HepG2 (cell line): Measurements from ENCODE around the gene VARS1. TPM values are rescaled to one million over a fixed set of nuclear protein-coding genes. Genes with fewer than 3 reads are reported as not detected.
A peak's percentile ranks its signal among the peaks of the same experiment; 100 is the strongest.

Source experiments
- ATF5 ChIP-seq: sonication (generic); formaldehyde crosslinking; IDR thresholded peaks from 2 replicates; pipeline ENCODE4 v1.4.0; 2020; ENCODE audit warnings: mild to moderate bottlenecking, low read depth, missing genetic modification reagents
- CCDC6 ChIP-seq: sonication (generic); formaldehyde crosslinking; IDR thresholded peaks from 2 replicates; pipeline ENCODE4 v1.8.1; 2022; ENCODE audit warnings: mild to moderate bottlenecking, missing genetic modification reagents, moderate library complexity
- GATAD2A ChIP-seq: IDR thresholded peaks from 2 replicates; pipeline ENCODE4 v1.6.1; 2016
- GPN1 ChIP-seq: sonication (generic); formaldehyde crosslinking; IDR thresholded peaks from 2 replicates; pipeline ENCODE4 v1.5.1; 2020; ENCODE audit warnings: missing genetic modification reagents, borderline replicate concordance
- MED1 ChIP-seq: sonication (generic); formaldehyde crosslinking; IDR thresholded peaks from 2 replicates; pipeline ENCODE4 v1.4.0; 2020; ENCODE audit warnings: missing genetic modification reagents
- RORA ChIP-seq: sonication (generic); formaldehyde crosslinking; IDR thresholded peaks from 2 replicates; pipeline ENCODE4 v1.5.0; 2020; ENCODE audit warnings: mild to moderate bottlenecking, missing genetic modification reagents, moderate library complexity
- SIX1 ChIP-seq: sonication (generic); formaldehyde crosslinking; IDR thresholded peaks from 2 replicates; pipeline ENCODE4 v1.4.0; 2020; ENCODE audit warnings: missing genetic modification reagents, borderline replicate concordance
- SKIL ChIP-seq: sonication (generic); formaldehyde crosslinking; IDR thresholded peaks from 2 replicates; pipeline ENCODE4 v1.8.0; 2022; ENCODE audit warnings: missing genetic modification reagents, mild to moderate bottlenecking, moderate library complexity, borderline replicate concordance
- TBX2 ChIP-seq: sonication (generic); formaldehyde crosslinking; IDR thresholded peaks from 2 replicates; pipeline ENCODE4 v1.5.0; 2020; ENCODE audit warnings: missing genetic modification reagents, mild to moderate bottlenecking, borderline replicate concordance
- TEAD3 ChIP-seq: optimal IDR thresholded peaks from 2 replicates; pipeline ENCODE3; 2016; ENCODE audit warnings: borderline replicate concordance
- U2AF2 ChIP-seq: fragments of 200-400 bp; formaldehyde crosslinking; IDR thresholded peaks from 2 replicates; pipeline ENCODE4 v1.6.1; 2017; ENCODE audit warnings: low read depth, mild to moderate bottlenecking, low read length
- ZBTB20 ChIP-seq: sonication (generic); formaldehyde crosslinking; IDR thresholded peaks from 2 replicates; pipeline ENCODE4 v1.8.1; 2023; ENCODE audit warnings: missing genetic modification reagents, low read depth, mild to moderate bottlenecking, borderline replicate concordance
- ZC3H4 ChIP-seq: sonication (generic); formaldehyde crosslinking; IDR thresholded peaks from 2 replicates; pipeline ENCODE4 v1.4.0; 2020; ENCODE audit warnings: missing genetic modification reagents, borderline replicate concordance
- ZFP36 ChIP-seq: fragments of 150-350 bp; IDR thresholded peaks from 2 replicates; pipeline ENCODE4 v1.6.1; 2018; ENCODE audit warnings: borderline replicate concordance, low read length, low read depth; ENCODE audit not compliant: partially characterized antibody
- ZNF235 ChIP-seq: sonication (generic); formaldehyde crosslinking; IDR thresholded peaks from 2 replicates; pipeline ENCODE4 v1.8.1; 2023; ENCODE audit warnings: mild to moderate bottlenecking, missing genetic modification reagents, borderline replicate concordance
- ZNF264 ChIP-seq: sonication (generic); formaldehyde crosslinking; IDR thresholded peaks from 2 replicates; pipeline ENCODE4 v1.4.0; 2020; ENCODE audit warnings: missing genetic modification reagents
- ZNF350 ChIP-seq: sonication (generic); formaldehyde crosslinking; IDR thresholded peaks from 2 replicates; pipeline ENCODE4 v1.4.0; 2020; ENCODE audit warnings: mild to moderate bottlenecking, low read depth, missing genetic modification reagents, borderline replicate concordance
- ZNF530 ChIP-seq: sonication (generic); formaldehyde crosslinking; IDR thresholded peaks from 2 replicates; pipeline ENCODE4 v1.5.0; 2020; ENCODE audit warnings: low read depth, mild to moderate bottlenecking, missing genetic modification reagents
- ZNF576 ChIP-seq: sonication (generic); formaldehyde crosslinking; IDR thresholded peaks from 2 replicates; pipeline ENCODE4 v1.4.0; 2020; ENCODE audit warnings: mild to moderate bottlenecking, missing genetic modification reagents
- ZNF619 ChIP-seq: sonication (generic); formaldehyde crosslinking; IDR thresholded peaks from 2 replicates; pipeline ENCODE4 v1.4.0; 2020; ENCODE audit warnings: mild to moderate bottlenecking, missing genetic modification reagents
- ZNF709 ChIP-seq: sonication (generic); formaldehyde crosslinking; IDR thresholded peaks from 2 replicates; pipeline ENCODE4 v1.5.0; 2020; ENCODE audit warnings: mild to moderate bottlenecking, missing genetic modification reagents
- ZNF775 ChIP-seq: sonication (generic); formaldehyde crosslinking; IDR thresholded peaks from 2 replicates; pipeline ENCODE4 v1.4.0; 2020; ENCODE audit warnings: missing genetic modification reagents, mild to moderate bottlenecking, moderate library complexity, borderline replicate concordance
- ZNF788 ChIP-seq: sonication (generic); formaldehyde crosslinking; IDR thresholded peaks from 2 replicates; pipeline ENCODE4 v1.5.0; 2020; ENCODE audit warnings: mild to moderate bottlenecking, missing genetic modification reagents, borderline replicate concordance
- ZNF800 ChIP-seq: sonication (generic); formaldehyde crosslinking; IDR thresholded peaks from 2 replicates; pipeline ENCODE4 v1.4.0; 2020; ENCODE audit warnings: missing genetic modification reagents
- ZZZ3 ChIP-seq: sonication (generic); formaldehyde crosslinking; IDR thresholded peaks from 2 replicates; pipeline ENCODE4 v1.4.0; 2020; ENCODE audit warnings: missing genetic modification reagents, mild to moderate bottlenecking, borderline replicate concordance
- polyA plus RNA-seq, 8 experiments: library from polyadenylated mRNA; depleted of rRNA in 3 of 8; stranded (reverse) in 7 of 8; unstranded in 1 of 8; fragments of >200 nt; fragmentation: Illumina TruSeq in 4 of 8; extraction: Trizol in 4 of 8; gene quantifications; 2 replicates each; pipeline versions ENCODE4 v1.2.1 to v1.2.3, GENCODE V29; 2011 to 2016; ENCODE audit warnings: low read depth in 4 of 8, missing spikeins in 1 of 8, mixed read lengths in 1 of 8; ENCODE audit not compliant: insufficient read depth in 1 of 8
- total RNA-seq, 5 experiments: library from RNA; depleted of rRNA; stranded (reverse); fragments of >200 nt; fragmentation: Illumina TruSeq; extraction: Trizol; gene quantifications; 2 replicates each; pipeline ENCODE4 v1.2.3, GENCODE V29; 2016; ENCODE audit warnings: low read depth in 1 of 5

The VARS1 gene
- total and polyA plus RNA-seq, 2 of the 13 experiments (the other 11 are each of a cell fraction or from before 2014, with no cell fraction given): 14.7 to 56.1 TPM

GRCh38 chr6:31827286-31828079, 31.9 kb upstream of the VARS1 start, which contains the start of gene HSPA1B (continued):
- TF ChIP-seq MED1 (CRISPR knock-in tag) (peak; percentile 75), ZC3H4 (CRISPR knock-in tag) (0 out of 2 replicates have a peak, but pooled peaks have one; percentile 45), SKIL (CRISPR knock-in tag) (no peak), RORA (no peak), ZNF264 (CRISPR knock-in tag) (peak; percentile 75; the same call in 1 of the 2 replicates), ZNF350 (CRISPR knock-in tag) (peak; percentile 79; the same call in 1 of the 2 replicates), ZNF788 (CRISPR knock-in tag) (peak; percentile 40; the same call in 1 of the 2 replicates), SIX1 (CRISPR knock-in tag) (no peak), ZNF235 (CRISPR knock-in tag) (no peak), ZNF775 (CRISPR knock-in tag) (peak; percentile 31; the same call in 1 of the 2 replicates), ZFP36 (no peak), ZNF800 (no peak), GPN1 (CRISPR knock-in tag) (0 out of 2 replicates have a peak, but pooled peaks have one; percentile 38), TEAD3 (CRISPR knock-in tag) (peak; percentile 53), ZNF619 (CRISPR knock-in tag) (peak; percentile 54; the same call in 1 of the 2 replicates), ATF5 (no peak), CCDC6 (peak; percentile 78; the same call in 1 of the 2 replicates), ZNF530 (CRISPR knock-in tag) (no peak), ZZZ3 (CRISPR knock-in tag) (no peak), ZBTB20 (peak; percentile 88), U2AF2 (peak; percentile 79), ZNF576 (no peak), GATAD2A (peak; percentile 34; the same call in 1 of the 2 replicates), ZNF709 (CRISPR knock-in tag) (0 out of 2 replicates have a peak, but pooled peaks have one; percentile 79), TBX2 (CRISPR knock-in tag) (peak; percentile 71)
